Measurements from ENCODE around the gene CCT8L2. TPM values are rescaled to one million over a fixed set of nuclear protein-coding genes. Genes with fewer than 3 reads are reported as not detected.
"Not testable (repeated sequence)": the region's sequence is repeated elsewhere in the genome, so short reads cannot be mapped to it uniquely, and the experiment has no call there.

Gene CCT8L2
- total RNA-seq, result not detected
- not detected for total RNA-seq (2013)
- 0 to 0.35 (median 0) reads per million in 29 experiments for total RNA-seq

DNA sequence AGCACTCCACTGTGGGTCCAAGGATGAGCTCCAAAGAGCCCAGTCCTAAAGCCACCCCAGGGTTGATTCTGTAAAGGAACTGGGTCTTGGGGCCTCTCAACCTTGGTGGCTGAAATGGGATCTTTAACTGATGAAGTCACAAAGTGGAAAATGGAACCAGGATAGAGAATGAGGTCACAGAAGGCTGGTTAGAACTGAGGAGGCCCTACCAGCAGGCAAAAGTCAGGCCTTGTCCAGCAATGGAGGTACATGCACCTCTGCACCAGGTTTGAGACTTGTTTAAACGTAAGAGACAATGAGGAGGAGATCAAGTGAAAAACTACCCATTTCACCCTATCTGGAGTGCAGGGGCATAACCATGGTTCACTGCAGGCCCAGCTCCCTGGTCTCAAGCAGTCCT, at the start of gene CCT8L2:
TSS of gene CCT8L2 (minus strand) at position 101 of the 400 bp plus-strand sequence. CDS start 260 bp downstream, outside the sequence.
- H3K36me3 ChIP-seq (ENCODE audit: control insufficient read depth in 2 of 2, extremely low read depth in 1 of 2, insufficient read depth in 1 of 2, low read length in 1 of 2); H3K27ac ChIP-seq (ENCODE audit: low read length); H3K4me1 ChIP-seq (ENCODE audit: control insufficient read depth in 1 of 2, extremely low read depth in 1 of 2, insufficient read depth in 2 of 2, low read length in 2 of 2); H3K27ac Mint-ChIP-seq; DNase-seq; H3K9me3 Mint-ChIP-seq; H3K4me3 ChIP-seq (ENCODE audit: control insufficient read depth in 1 of 2, extremely low read depth in 1 of 2, low read length in 1 of 2); H3K4me1 Mint-ChIP-seq; ATAC-seq (replicated peaks in 1 of 4); H3K36me3 Mint-ChIP-seq; H3K27me3 Mint-ChIP-seq; H3K9me3 ChIP-seq; H3K27me3 ChIP-seq (replicated peaks in 1 of 2; ENCODE audit: control insufficient read depth in 2 of 2, extremely low read depth in 1 of 2, insufficient read depth in 2 of 2, low read length in 1 of 2); POLR2A ChIA-PET; CTCF ChIA-PET; H3K4me3 Mint-ChIP-seq: not testable (repeated sequence)
- 80% methylated on average over 1 of the region's 1 CpG for WGBS (ENCODE audit: insufficient coverage)

DNA sequence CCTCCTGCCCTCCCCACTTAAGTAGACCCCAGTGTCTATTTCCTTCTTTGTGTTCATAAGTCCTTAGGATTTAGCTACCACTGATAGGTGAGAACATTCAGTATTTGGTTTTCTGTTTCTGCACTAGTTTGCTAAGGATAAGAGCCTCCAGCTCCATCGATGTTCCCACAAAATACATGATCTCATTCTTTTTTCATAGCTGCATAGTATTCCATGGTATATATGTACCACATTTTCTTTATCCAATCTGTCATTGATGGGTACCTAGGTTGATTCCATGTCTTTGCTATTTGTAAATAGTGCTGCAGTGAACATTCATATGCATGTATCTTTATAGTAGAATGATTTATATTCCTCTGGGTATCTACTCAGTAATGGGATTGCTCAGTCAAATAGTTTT, 42.8 kb upstream of the CCT8L2 start:
- DNase-seq, CTCF ChIA-PET: not testable (repeated sequence)
- POLR2A ChIA-PET, result interaction anchor here in 1 of 2 donors (0.7 kb wide), 1 partner anchor 1026 kb away, joined by 3 read pairs; no protein-coding TSS in a partner anchor

DNA sequence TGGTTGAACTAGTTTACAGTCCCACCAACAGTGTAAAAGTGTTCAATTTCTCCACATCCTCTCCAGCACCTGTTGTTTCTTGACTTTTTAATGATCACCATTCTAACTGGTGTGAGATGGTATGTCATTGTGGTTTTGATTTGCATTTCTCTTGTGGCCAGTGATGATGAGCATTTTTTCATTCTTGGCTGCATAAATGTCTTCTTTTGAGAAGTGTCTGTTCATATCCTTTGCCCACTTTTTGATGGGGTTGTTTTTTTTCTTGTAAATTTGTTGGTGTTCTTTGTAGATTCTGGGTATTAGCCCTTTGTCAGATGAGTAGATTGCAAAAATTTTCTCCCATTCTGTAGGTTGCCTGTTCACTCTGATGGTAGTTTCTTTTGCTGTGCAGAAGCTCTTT, 41.5 kb upstream of the CCT8L2 start:
- H3K9me3 ChIP-seq; H3K4me1 Mint-ChIP-seq; H3K9me3 Mint-ChIP-seq; H3K36me3 ChIP-seq (ENCODE audit: control insufficient read depth in 2 of 2, extremely low read depth in 1 of 2, insufficient read depth in 1 of 2, low read length in 1 of 2); CTCF ChIA-PET; H3K4me1 ChIP-seq (ENCODE audit: control insufficient read depth in 1 of 2, extremely low read depth in 1 of 2, insufficient read depth in 2 of 2, low read length in 2 of 2); H3K4me3 ChIP-seq (ENCODE audit: control insufficient read depth in 1 of 2, extremely low read depth in 1 of 2, low read length in 1 of 2); ATAC-seq (replicated peaks in 1 of 4); POLR2A ChIA-PET; H3K4me3 Mint-ChIP-seq; H3K27me3 Mint-ChIP-seq; DNase-seq; H3K27ac ChIP-seq (ENCODE audit: low read length); H3K27ac Mint-ChIP-seq; H3K36me3 Mint-ChIP-seq; H3K27me3 ChIP-seq (replicated peaks in 1 of 2; ENCODE audit: control insufficient read depth in 2 of 2, extremely low read depth in 1 of 2, insufficient read depth in 2 of 2, low read length in 1 of 2): not testable (repeated sequence)

More for the DNA sequence above, 42.8 kb upstream of the CCT8L2 start:
- not testable (repeated sequence) for H3K36me3 Mint-ChIP-seq; H3K9me3 Mint-ChIP-seq; ATAC-seq (replicated peaks in 1 of 4); H3K4me3 Mint-ChIP-seq; H3K4me1 Mint-ChIP-seq; H3K27ac ChIP-seq (ENCODE audit: low read length); H3K4me1 ChIP-seq (ENCODE audit: control insufficient read depth in 1 of 2, extremely low read depth in 1 of 2, insufficient read depth in 2 of 2, low read length in 2 of 2); H3K4me3 ChIP-seq (ENCODE audit: control insufficient read depth in 1 of 2, extremely low read depth in 1 of 2, low read length in 1 of 2); H3K9me3 ChIP-seq; H3K27me3 ChIP-seq (replicated peaks in 1 of 2; ENCODE audit: control insufficient read depth in 2 of 2, extremely low read depth in 1 of 2, insufficient read depth in 2 of 2, low read length in 1 of 2); H3K36me3 ChIP-seq (ENCODE audit: control insufficient read depth in 2 of 2, extremely low read depth in 1 of 2, insufficient read depth in 1 of 2, low read length in 1 of 2); H3K27me3 Mint-ChIP-seq; H3K27ac Mint-ChIP-seq
- no CpG with 5 or more reads among the region's 1 CpG for WGBS (ENCODE audit: insufficient coverage)

GRCh38 chr22:16628476-16628875, 35.9 kb upstream of the CCT8L2 start:
- H3K9me3 ChIP-seq; H3K36me3 Mint-ChIP-seq; DNase-seq; H3K27me3 ChIP-seq (replicated peaks in 1 of 2; ENCODE audit: control insufficient read depth in 2 of 2, extremely low read depth in 1 of 2, insufficient read depth in 2 of 2, low read length in 1 of 2); H3K4me1 Mint-ChIP-seq; H3K27ac ChIP-seq (ENCODE audit: low read length); H3K9me3 Mint-ChIP-seq; H3K27me3 Mint-ChIP-seq; H3K4me1 ChIP-seq (ENCODE audit: control insufficient read depth in 1 of 2, extremely low read depth in 1 of 2, insufficient read depth in 2 of 2, low read length in 2 of 2); H3K27ac Mint-ChIP-seq; POLR2A ChIA-PET; H3K4me3 Mint-ChIP-seq; H3K36me3 ChIP-seq (ENCODE audit: control insufficient read depth in 2 of 2, extremely low read depth in 1 of 2, insufficient read depth in 1 of 2, low read length in 1 of 2); ATAC-seq (replicated peaks in 1 of 4); CTCF ChIA-PET; H3K4me3 ChIP-seq (ENCODE audit: control insufficient read depth in 1 of 2, extremely low read depth in 1 of 2, low read length in 1 of 2): not testable (repeated sequence)
- no CpG with 5 or more reads among the region's 1 CpG for WGBS (ENCODE audit: insufficient coverage)

GRCh38 chr22:16625018-16625417, 32.4 kb upstream of the CCT8L2 start:
- H3K36me3 ChIP-seq (ENCODE audit: control insufficient read depth in 2 of 2, extremely low read depth in 1 of 2, insufficient read depth in 1 of 2, low read length in 1 of 2); DNase-seq; H3K27me3 Mint-ChIP-seq; H3K27ac ChIP-seq (ENCODE audit: low read length); H3K9me3 Mint-ChIP-seq; H3K36me3 Mint-ChIP-seq; H3K4me1 ChIP-seq (ENCODE audit: control insufficient read depth in 1 of 2, extremely low read depth in 1 of 2, insufficient read depth in 2 of 2, low read length in 2 of 2); H3K27ac Mint-ChIP-seq; H3K4me3 Mint-ChIP-seq; ATAC-seq (replicated peaks in 1 of 4); H3K4me3 ChIP-seq (ENCODE audit: control insufficient read depth in 1 of 2, extremely low read depth in 1 of 2, low read length in 1 of 2); POLR2A ChIA-PET; H3K4me1 Mint-ChIP-seq; H3K27me3 ChIP-seq (replicated peaks in 1 of 2; ENCODE audit: control insufficient read depth in 2 of 2, extremely low read depth in 1 of 2, insufficient read depth in 2 of 2, low read length in 1 of 2); H3K9me3 ChIP-seq; CTCF ChIA-PET: not testable (repeated sequence)
- WGBS (ENCODE audit: insufficient coverage), result no CpG with 5 or more reads among the region's 2 CpGs

DNA sequence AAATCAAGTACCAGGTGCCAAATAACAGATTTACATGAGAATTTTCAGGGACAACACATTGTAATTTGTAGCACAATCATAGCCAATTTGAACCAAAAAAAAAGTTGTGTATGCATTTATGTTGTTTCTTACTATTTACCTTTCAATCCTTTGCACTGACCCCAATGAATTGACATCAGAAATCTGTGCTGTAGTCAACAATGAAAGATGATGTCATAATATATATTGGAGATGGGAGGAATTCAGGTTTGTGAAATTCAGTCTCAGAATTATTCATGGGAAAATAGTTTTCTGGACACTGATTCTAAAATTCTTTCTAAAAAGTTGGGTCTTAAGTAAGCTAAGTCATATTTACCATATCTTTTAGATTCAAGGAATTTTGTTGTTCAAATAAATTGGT, 31.0 kb upstream of the CCT8L2 start:
- H3K4me1 ChIP-seq (ENCODE audit: control insufficient read depth in 1 of 2, extremely low read depth in 1 of 2, insufficient read depth in 2 of 2, low read length in 2 of 2); DNase-seq; POLR2A ChIA-PET; H3K36me3 Mint-ChIP-seq; H3K27ac ChIP-seq (ENCODE audit: low read length); H3K4me3 Mint-ChIP-seq; H3K27ac Mint-ChIP-seq; ATAC-seq (replicated peaks in 1 of 4); H3K9me3 Mint-ChIP-seq; H3K27me3 ChIP-seq (replicated peaks in 1 of 2; ENCODE audit: control insufficient read depth in 2 of 2, extremely low read depth in 1 of 2, insufficient read depth in 2 of 2, low read length in 1 of 2); H3K4me1 Mint-ChIP-seq; H3K36me3 ChIP-seq (ENCODE audit: control insufficient read depth in 2 of 2, extremely low read depth in 1 of 2, insufficient read depth in 1 of 2, low read length in 1 of 2); H3K4me3 ChIP-seq (ENCODE audit: control insufficient read depth in 1 of 2, extremely low read depth in 1 of 2, low read length in 1 of 2); H3K9me3 ChIP-seq; CTCF ChIA-PET; H3K27me3 Mint-ChIP-seq: not testable (repeated sequence)

- POLR2A ChIA-PET; H3K4me1 ChIP-seq (ENCODE audit: control insufficient read depth in 1 of 2, extremely low read depth in 1 of 2, insufficient read depth in 2 of 2, low read length in 2 of 2); H3K4me3 ChIP-seq (ENCODE audit: control insufficient read depth in 1 of 2, extremely low read depth in 1 of 2, low read length in 1 of 2); ATAC-seq (replicated peaks in 1 of 4); H3K4me3 Mint-ChIP-seq; H3K9me3 Mint-ChIP-seq; H3K36me3 Mint-ChIP-seq; H3K9me3 ChIP-seq; H3K27ac ChIP-seq (ENCODE audit: low read length); H3K27me3 ChIP-seq (replicated peaks in 1 of 2; ENCODE audit: control insufficient read depth in 2 of 2, extremely low read depth in 1 of 2, insufficient read depth in 2 of 2, low read length in 1 of 2); H3K36me3 ChIP-seq (ENCODE audit: control insufficient read depth in 2 of 2, extremely low read depth in 1 of 2, insufficient read depth in 1 of 2, low read length in 1 of 2); DNase-seq; CTCF ChIA-PET; H3K27ac Mint-ChIP-seq: not testable (repeated sequence)
- WGBS (ENCODE audit: insufficient coverage), result no CpG with 5 or more reads among the region's 3 CpGs
- peaks cover 12 to 16% of the 10 kb centered on the region in 2 donors for H3K27me3 Mint-ChIP-seq
- peaks cover 0 to 11% (median 0%) of the 10 kb centered on the region in 3 donors for H3K4me1 Mint-ChIP-seq
Observed at GRCh38 chr22:16617516-16617915, 24.9 kb upstream of the CCT8L2 start.

Measured in T-cell (primary cell).